Smooth muscle cell (in vitro differentiated cells): ENCODE results near the gene TMUB2. TPM values are rescaled to one million over a fixed set of nuclear protein-coding genes. Genes with fewer than 3 reads are reported as not detected.

Experiments used
- DNase-seq: peaks from one replicate; lab custom pipeline; 2025; ENCODE audit not compliant: unreplicated experiment; lab: John Stamatoyannopoulos, UW
- H2AFZ ChIP-seq: fragments of 200-600 bp; sonication (generic); 2 replicates; pipeline ENCODE4 v1.6.0; 2016; ENCODE audit warnings: antibody characterized with exemption, low read depth, mild to moderate bottlenecking
- H3F3A ChIP-seq: fragments of 200-600 bp; sonication (generic); 2 replicates; pipeline ENCODE4 v1.6.0; 2017; ENCODE audit warnings: antibody characterized with exemption, low read depth
- H3K27ac ChIP-seq: fragments of 200-600 bp; sonication (generic); 2 replicates; pipeline ENCODE4 v1.5.1; 2016; ENCODE audit warnings: low read depth, mild to moderate bottlenecking
- H3K27me3 ChIP-seq: fragments of 200-600 bp; sonication (generic); 2 replicates; pipeline ENCODE4 v1.6.1; 2016; ENCODE audit warnings: low read depth, mild to moderate bottlenecking
- H3K36me3 ChIP-seq: fragments of 200-600 bp; sonication (generic); 2 replicates; pipeline ENCODE4 v1.5.1; 2016; ENCODE audit warnings: low read depth
- H3K4me1 ChIP-seq: fragments of 200-600 bp; sonication (generic); 2 replicates; pipeline ENCODE4 v1.5.1; 2016; ENCODE audit warnings: low read depth
- H3K4me2 ChIP-seq: fragments of 200-600 bp; sonication (generic); 2 replicates; pipeline ENCODE4 v1.6.0; 2016; ENCODE audit warnings: mild to moderate bottlenecking
- H3K4me3 ChIP-seq: fragments of 200-600 bp; sonication (generic); 2 replicates; pipeline ENCODE4 v1.5.1; 2016; ENCODE audit warnings: mild to moderate bottlenecking
- H3K79me2 ChIP-seq: fragments of 200-600 bp; sonication (generic); 2 replicates; pipeline ENCODE4 v1.6.0; 2016; ENCODE audit warnings: low read depth, mild to moderate bottlenecking
- H3K9ac ChIP-seq: fragments of 200-600 bp; sonication (generic); 2 replicates; pipeline ENCODE4 v1.6.0; 2016; ENCODE audit warnings: low read depth
- H3K9me3 ChIP-seq: fragments of 200-600 bp; sonication (generic); replicated peaks from 2 replicates; pipeline ENCODE4 v1.5.1; 2016; ENCODE audit warnings: low read depth
- H4K20me1 ChIP-seq: fragments of 200-600 bp; sonication (generic); 2 replicates; pipeline ENCODE4 v1.6.0; 2016; ENCODE audit warnings: low read depth
- CTCF ChIP-seq: fragments of 200-600 bp; sonication (generic); IDR thresholded peaks from 2 replicates; pipeline ENCODE4 v1.5.1; 2017; ENCODE audit warnings: borderline replicate concordance, mild to moderate bottlenecking, antibody characterized with exemption; ENCODE audit not compliant: insufficient read depth, poor library complexity, severe bottlenecking
- WGBS: methylation state at CpG from one replicate; pipeline ENCODE4 v1.1.7; 2016; ENCODE audit warnings: low lambda C conversion rate; 5-methylcytosine and 5-hydroxymethylcytosine counted together
- polyA plus RNA-seq: library from polyadenylated mRNA; unstranded; fragments of >200 nt; fragmentation: Nextera tagmentation; extraction: Ambion mirVana; gene quantifications from 2 replicates; pipeline ENCODE4 v1.2.1, GENCODE V29; 2016
- total RNA-seq: library from RNA; depleted of rRNA; stranded (reverse); fragments of >200 nt; gene quantifications from 2 replicates; pipeline ENCODE4 v1.2.3, GENCODE V29; 2014

Gene TMUB2
- total and polyA plus RNA-seq, 2 experiments from 2014 or later = 26.4 to 39.2 TPM

- no peak overlapping the region for H3K4me2 ChIP-seq
- peaks cover 9% of the 10 kb centered on the region for H3F3A ChIP-seq
- H3K4me1 ChIP-seq = peaks cover 4% of the 10 kb centered on the region
- no peak overlapping the region for H3K4me3 ChIP-seq
- no peak overlapping the region for H2AFZ ChIP-seq
- no peaks in the 10 kb centered on the region for H3K27me3 ChIP-seq
- DNase-seq = no peak
- 95% methylated on average over 30 of the region's 30 CpGs for WGBS
- no peaks in the 10 kb centered on the region for H3K9me3 ChIP-seq
- H3K79me2 ChIP-seq = peaks cover 2% of the 10 kb centered on the region
- H3K36me3 ChIP-seq = peaks cover 5% of the 10 kb centered on the region
- peaks cover 28% of the 10 kb centered on the region for H4K20me1 ChIP-seq
- no peak overlapping the region for H3K9ac ChIP-seq
- H3K27ac ChIP-seq = no peak overlapping the region
- TF ChIP-seq CTCF = no peak
Measured at GRCh38 chr17:44211281-44212265, 24.8 kb downstream of the TMUB2 start.

- Histone ChIP-seq H3K4me3 (no peak overlapping the region), H3K4me2 (no peak overlapping the region), H3K27ac (no peak overlapping the region), H3K36me3 (peaks cover 5% of the 10 kb centered on the region), H3K9ac (no peak overlapping the region), H2AFZ (no peak overlapping the region), H4K20me1 (peaks cover 40% of the 10 kb centered on the region), H3K27me3 (no peaks in the 10 kb centered on the region), H3K9me3 (no peaks in the 10 kb centered on the region), H3K4me1 (peaks cover 4% of the 10 kb centered on the region), H3K79me2 (peaks cover 14% of the 10 kb centered on the region), H3F3A (peaks cover 6% of the 10 kb centered on the region)
- WGBS = 96% methylated on average over 28 of the region's 31 CpGs
- DNase-seq = no peak
- no peak for TF ChIP-seq CTCF
Measured at GRCh38 chr17:44212507-44213402, 26.0 kb downstream of the TMUB2 start.

- Histone ChIP-seq H3K4me1 (peaks cover 4% of the 10 kb centered on the region), H3K4me3 (no peak overlapping the region), H3K4me2 (no peak overlapping the region), H3K9ac (no peak overlapping the region), H3K27ac (no peak overlapping the region), H4K20me1 (peaks cover 40% of the 10 kb centered on the region), H3K27me3 (no peaks in the 10 kb centered on the region), H3K36me3 (peaks cover 3% of the 10 kb centered on the region), H2AFZ (no peak overlapping the region), H3F3A (peaks cover 3% of the 10 kb centered on the region), H3K79me2 (peaks cover 20% of the 10 kb centered on the region), H3K9me3 (no peaks in the 10 kb centered on the region)
- 96% methylated on average over 15 of the region's 15 CpGs for WGBS
- DNase-seq = no peak
- no peak for TF ChIP-seq CTCF
Measured at GRCh38 chr17:44213403-44214229, 26.8 kb downstream of the TMUB2 start.
